Activated CD8-positive, alpha-beta T cell treated with anti-CD3 and anti-CD28 coated beads, Interleukin-2, amount 10 ng/mL, durations not matched to agents 7 days and 5 days (primary cell): ENCODE measurements around the gene KL. TPM values are rescaled to one million over a fixed set of nuclear protein-coding genes. Genes with fewer than 3 reads are reported as not detected.

Experiments
- ATAC-seq: fragments of 150-1000 bp; cut with Tn5 transposase; one replicate; pipeline ENCODE4 v1.10.0; 2021; ENCODE audit warnings: moderate library complexity
- CTCF ChIA-PET: fragments of 350-600 bp; sonication (Branson Sonifier 250); formaldehyde crosslinking; loops from one replicate; lab custom pipeline; 2021; ENCODE audit warnings: antibody characterized with exemption; lab: Charles Lee
- POLR2A ChIA-PET: fragments of 350-600 bp; sonication (Branson Sonifier 250); formaldehyde crosslinking; loops from one replicate; lab custom pipeline; 2021; ENCODE audit warnings: antibody characterized with exemption; lab: Charles Lee
- DNase-seq: peaks from one replicate; pipeline ENCODE4 v3.0.0-alpha.2; 2020
- H3K27ac Mint-ChIP-seq: one replicate; pipeline ENCODE4 v1.8.0; 2021; ENCODE audit warnings: mild to moderate bottlenecking, mixed read lengths
- H3K27me3 Mint-ChIP-seq: one replicate; pipeline ENCODE4 v1.8.0; 2021; ENCODE audit warnings: low read depth, mixed read lengths
- H3K36me3 Mint-ChIP-seq: one replicate; pipeline ENCODE4 v1.8.0; 2021; ENCODE audit warnings: low read depth, mixed read lengths
- H3K4me1 Mint-ChIP-seq: one replicate; pipeline ENCODE4 v1.8.0; 2021; ENCODE audit warnings: low read depth, mixed read lengths
- H3K4me3 Mint-ChIP-seq: one replicate; pipeline ENCODE4 v1.8.0; 2021; ENCODE audit warnings: mild to moderate bottlenecking, mixed read lengths
- H3K9me3 Mint-ChIP-seq: one replicate; pipeline ENCODE4 v1.8.0; 2022; ENCODE audit warnings: mixed read lengths; ENCODE audit not compliant: insufficient read depth
- total RNA-seq, 2 experiments: library from RNA; stranded (reverse); gene quantifications; one replicate each; pipeline ENCODE4 v1.2.3, GENCODE V29; 2021

The KL gene
- total RNA-seq, 2 experiments from 2014 or later, result 0.11 to 0.13 TPM

DNA sequence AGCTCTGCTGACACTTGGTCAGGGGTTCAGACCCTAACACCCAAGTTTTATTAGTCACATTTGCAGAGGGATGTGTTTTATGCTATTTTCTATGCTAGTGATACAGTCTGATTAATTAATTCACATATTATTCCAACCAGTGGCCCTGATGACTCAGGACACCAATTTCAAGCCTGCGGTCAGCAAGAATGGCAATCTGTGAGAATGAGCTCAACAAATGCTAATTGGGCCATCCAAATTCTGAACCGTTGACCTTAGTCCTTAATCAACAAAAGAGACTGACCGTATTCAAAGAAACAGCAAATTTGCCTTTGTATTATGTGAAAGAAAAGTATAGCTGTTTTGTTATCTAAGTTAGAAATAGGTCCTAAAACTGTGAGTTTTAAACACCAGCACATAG, 9.6 kb upstream of the KL start:
- ChIA-PET POLR2A (no interaction called here), CTCF (no interaction called here)
- H3K4me1 Mint-ChIP-seq, result peaks cover 3% of the 10 kb centered on the region
- H3K9me3 Mint-ChIP-seq, result peaks cover 12% of the 10 kb centered on the region
- ATAC-seq, result no peak
- peaks cover 36% of the 10 kb centered on the region for H3K27me3 Mint-ChIP-seq
- DNase-seq, result no peak
- H3K36me3 Mint-ChIP-seq, result peaks cover 7% of the 10 kb centered on the region
- H3K4me3 Mint-ChIP-seq, result no peak overlapping the region
- no peak overlapping the region for H3K27ac Mint-ChIP-seq

DNA sequence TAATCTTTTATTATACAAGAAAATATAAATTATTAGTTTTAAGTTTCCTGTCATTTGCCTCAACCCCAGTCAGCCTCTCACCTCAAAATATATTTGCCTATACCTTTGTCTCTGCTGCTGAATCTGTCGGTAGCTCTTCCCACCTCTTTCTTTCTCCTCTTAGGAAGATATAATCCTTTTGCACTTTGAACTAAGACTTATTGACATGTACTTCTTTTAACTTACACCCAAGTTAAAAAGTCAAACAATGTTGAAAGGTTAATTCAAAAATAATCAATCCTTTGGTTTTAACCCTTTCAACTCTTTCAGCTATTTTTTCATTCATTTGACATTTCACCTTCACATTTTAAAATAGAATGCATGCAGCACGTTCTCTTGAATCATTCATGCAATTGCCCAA, 9.0 kb upstream of the KL start:
- Mint-ChIP-seq H3K36me3 (peaks cover 7% of the 10 kb centered on the region), H3K27me3 (peaks cover 39% of the 10 kb centered on the region), H3K4me1 (peaks cover 3% of the 10 kb centered on the region), H3K9me3 (peaks cover 12% of the 10 kb centered on the region), H3K4me3 (no peak overlapping the region), H3K27ac (no peak overlapping the region)
- CTCF ChIA-PET, result interaction anchor here (0.6 kb wide), 1 partner anchor 19 kb away, joined by 3 read pairs; no protein-coding TSS in a partner anchor
- POLR2A ChIA-PET, result no interaction called here
- ATAC-seq, result no peak
- DNase-seq, result no peak

DNA sequence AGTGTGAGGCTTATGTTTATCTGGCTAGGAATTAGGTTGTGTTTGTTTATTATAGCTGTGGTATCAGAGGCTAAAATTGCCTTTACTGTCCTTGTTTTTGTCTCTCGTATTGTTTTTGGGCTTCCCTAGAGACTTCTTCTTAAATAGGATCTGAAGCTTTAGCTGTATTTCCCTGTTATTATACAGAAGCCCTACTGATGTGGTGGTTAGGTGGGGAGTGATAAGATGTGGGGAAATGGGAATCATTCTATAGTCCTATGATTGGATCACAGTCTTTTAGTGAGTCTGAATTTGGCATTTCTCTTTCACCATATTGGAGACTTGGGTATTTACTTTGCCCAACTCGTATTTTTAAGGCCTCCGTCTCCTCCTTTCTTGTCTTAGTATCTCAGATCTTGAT, 8.3 kb upstream of the KL start:
- Mint-ChIP-seq H3K27ac (no peak overlapping the region), H3K4me3 (no peak overlapping the region), H3K27me3 (peaks cover 40% of the 10 kb centered on the region), H3K4me1 (peaks cover 3% of the 10 kb centered on the region), H3K36me3 (peaks cover 7% of the 10 kb centered on the region), H3K9me3 (peaks cover 12% of the 10 kb centered on the region)
- no peak for DNase-seq
- ChIA-PET CTCF (interaction anchor here (0.6 kb wide), 1 partner anchor 19 kb away, joined by 3 read pairs; no protein-coding TSS in a partner anchor), POLR2A (no interaction called here)
- no peak for ATAC-seq

DNA sequence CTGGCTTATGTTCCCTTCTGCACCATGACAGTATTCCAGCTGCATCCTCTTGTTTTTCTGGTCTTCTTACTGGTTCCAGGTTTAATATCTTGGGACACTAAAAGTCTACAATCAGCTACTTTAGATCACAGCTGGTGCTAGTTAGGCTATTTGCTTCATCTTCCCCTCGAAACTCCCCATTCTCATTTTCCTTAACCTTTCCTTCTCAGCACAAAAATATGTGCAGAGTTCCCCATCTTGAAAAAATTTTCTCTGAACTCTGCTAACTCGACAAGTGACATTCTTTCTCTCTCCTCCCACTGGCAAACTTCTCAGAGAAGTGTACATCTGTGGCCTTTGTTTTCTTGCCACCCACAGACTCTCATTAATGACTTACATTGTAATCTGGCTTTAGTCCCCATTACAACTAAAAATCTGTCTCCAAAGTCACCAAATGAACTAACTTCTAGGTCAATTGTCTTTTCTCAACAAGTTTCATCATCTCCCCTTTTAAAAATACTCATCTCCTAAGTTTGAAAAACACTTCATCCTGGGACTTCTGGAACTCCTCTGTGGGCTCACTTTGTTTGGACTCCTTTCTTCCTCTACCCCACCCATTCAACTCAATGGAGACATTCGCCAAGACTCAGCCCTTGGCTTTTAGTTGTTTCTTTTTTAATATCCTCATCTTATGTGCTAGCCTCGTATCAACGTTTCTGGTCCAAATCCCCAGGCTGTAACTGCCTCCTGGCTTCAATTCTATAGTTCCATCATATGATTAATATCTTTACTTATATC, 7.1 kb upstream of the KL start:
- ChIA-PET CTCF (no interaction called here), POLR2A (no interaction called here)
- no peak for DNase-seq
- Mint-ChIP-seq H3K27ac (no peak overlapping the region), H3K27me3 (peaks cover 42% of the 10 kb centered on the region), H3K9me3 (peaks cover 12% of the 10 kb centered on the region), H3K36me3 (peaks cover 7% of the 10 kb centered on the region), H3K4me1 (peaks cover 3% of the 10 kb centered on the region), H3K4me3 (no peak overlapping the region)
- no peak for ATAC-seq

DNA sequence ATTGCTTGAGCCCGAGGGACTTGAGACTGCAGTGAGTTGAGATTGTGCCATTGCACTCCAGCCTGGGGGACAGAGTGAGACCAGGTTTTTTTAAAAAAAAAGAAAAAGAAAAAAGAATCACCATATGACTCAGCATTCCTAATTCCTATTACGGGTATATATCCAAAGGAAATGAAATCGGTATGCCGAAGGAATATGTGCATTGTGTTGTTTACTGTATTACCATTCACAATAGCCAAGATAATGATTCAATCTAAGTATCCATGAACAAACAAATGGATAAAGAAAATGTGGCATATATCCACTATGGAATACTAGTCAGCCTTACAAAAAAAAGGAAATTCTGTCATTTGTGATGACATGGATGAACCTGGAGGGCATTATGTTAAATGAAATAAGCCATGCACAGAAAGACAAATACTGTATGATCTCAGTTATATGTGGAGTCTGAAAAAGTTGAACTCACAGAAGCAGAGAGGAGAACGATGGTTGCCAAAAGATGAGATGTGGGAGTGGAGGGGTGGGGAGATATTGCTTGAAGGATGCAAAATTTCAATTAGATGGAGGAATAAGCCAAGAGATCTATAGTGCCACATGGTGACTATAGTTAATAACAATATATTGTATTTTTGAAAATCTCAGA, 4.3 kb upstream of the KL start:
- H3K4me3 Mint-ChIP-seq, result no peak overlapping the region
- H3K4me1 Mint-ChIP-seq, result peaks cover 14% of the 10 kb centered on the region
- H3K36me3 Mint-ChIP-seq, result peaks cover 11% of the 10 kb centered on the region
- peaks cover 53% of the 10 kb centered on the region for H3K27me3 Mint-ChIP-seq
- no peak overlapping the region for H3K27ac Mint-ChIP-seq
- no peak for ATAC-seq
- peaks cover 12% of the 10 kb centered on the region for H3K9me3 Mint-ChIP-seq
- CTCF ChIA-PET, result no interaction called here
- POLR2A ChIA-PET, result no interaction called here
- no peak for DNase-seq

DNA sequence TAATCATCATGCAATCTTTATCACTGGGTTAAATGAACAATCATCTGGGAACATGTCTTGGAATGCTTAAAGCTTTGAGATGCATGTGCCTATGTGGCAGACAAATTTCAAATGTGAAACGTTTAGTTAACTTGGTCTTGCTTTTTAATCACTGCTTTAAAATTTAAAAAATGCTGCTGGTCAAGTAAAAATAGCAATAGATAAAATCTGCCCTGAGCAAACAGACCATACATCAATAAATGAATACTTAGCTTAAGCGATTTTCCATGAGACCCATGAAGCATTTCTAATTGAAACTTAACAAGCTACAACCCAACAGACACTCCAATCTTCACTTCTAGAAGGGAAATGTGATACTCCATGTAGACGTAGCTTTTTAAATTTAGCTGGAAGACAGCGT, 1.9 kb upstream of the KL start:
- ChIA-PET CTCF (interaction anchor here (1.0 kb wide), 1 partner anchor 371 kb away, joined by 3 read pairs; no protein-coding TSS in a partner anchor), POLR2A (no interaction called here)
- no peak overlapping the region for H3K4me3 Mint-ChIP-seq
- no peak for DNase-seq
- H3K9me3 Mint-ChIP-seq, result no peaks in the 10 kb centered on the region
- H3K4me1 Mint-ChIP-seq, result peaks cover 20% of the 10 kb centered on the region
- no peak for ATAC-seq
- no peak overlapping the region for H3K27ac Mint-ChIP-seq
- peaks cover 55% of the 10 kb centered on the region for H3K27me3 Mint-ChIP-seq
- peaks cover 4% of the 10 kb centered on the region for H3K36me3 Mint-ChIP-seq

DNA sequence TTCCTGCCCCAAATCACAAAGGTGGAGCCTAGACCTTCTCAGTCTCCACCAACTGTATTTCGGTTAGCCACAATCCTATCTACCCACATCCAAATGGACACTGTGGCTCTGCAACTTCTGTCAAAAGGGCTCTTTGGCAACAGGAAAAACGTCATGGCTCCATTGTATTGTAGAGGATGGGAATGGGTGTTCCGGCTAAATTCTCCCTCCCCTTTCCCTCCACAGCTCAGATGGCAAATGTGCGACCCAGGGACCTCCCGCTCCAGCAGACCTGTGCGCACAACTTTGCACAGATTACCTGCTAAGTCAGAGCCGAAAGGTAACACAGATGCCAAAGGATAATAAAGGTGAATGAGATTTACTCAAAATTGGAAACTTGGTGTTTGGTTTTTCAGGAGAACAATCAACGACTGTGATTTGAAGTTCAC, 968 bp upstream of the KL start:
- Mint-ChIP-seq H3K27me3 (peaks cover 61% of the 10 kb centered on the region), H3K27ac (no peak overlapping the region), H3K36me3 (peaks cover 4% of the 10 kb centered on the region), H3K4me3 (peak overlapping the region; percentile 63), H3K4me1 (peaks cover 20% of the 10 kb centered on the region), H3K9me3 (no peaks in the 10 kb centered on the region)
- ATAC-seq, result no peak
- DNase-seq, result no peak
- ChIA-PET CTCF (no interaction called here), POLR2A (no interaction called here)

DNA sequence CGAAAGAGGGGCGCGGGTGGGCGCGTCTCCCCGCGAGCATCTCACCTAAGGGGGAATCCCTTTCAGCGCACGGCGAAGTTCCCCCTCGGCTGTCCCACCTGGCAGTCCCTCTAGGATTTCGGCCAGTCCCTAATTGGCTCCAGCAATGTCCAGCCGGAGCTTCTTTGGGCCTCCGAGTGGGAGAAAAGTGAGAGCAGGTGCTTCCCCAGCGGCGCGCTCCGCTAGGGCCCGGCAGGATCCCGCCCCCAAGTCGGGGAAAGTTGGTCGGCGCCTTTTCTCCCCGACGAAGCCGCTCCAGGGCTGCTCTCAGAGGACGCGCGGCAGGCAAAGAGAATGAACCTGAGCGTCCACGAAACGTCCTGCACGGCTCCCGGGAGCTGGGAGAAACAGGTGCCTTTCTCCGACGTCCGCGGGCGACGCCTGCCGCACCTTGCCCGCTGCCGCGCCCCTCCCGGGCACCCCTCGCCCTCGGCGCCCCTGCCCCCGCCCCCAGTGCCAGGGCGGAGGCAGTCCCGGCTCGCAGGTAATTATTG, 366 bp upstream of the KL start:
- POLR2A ChIA-PET, result no interaction called here

DNA sequence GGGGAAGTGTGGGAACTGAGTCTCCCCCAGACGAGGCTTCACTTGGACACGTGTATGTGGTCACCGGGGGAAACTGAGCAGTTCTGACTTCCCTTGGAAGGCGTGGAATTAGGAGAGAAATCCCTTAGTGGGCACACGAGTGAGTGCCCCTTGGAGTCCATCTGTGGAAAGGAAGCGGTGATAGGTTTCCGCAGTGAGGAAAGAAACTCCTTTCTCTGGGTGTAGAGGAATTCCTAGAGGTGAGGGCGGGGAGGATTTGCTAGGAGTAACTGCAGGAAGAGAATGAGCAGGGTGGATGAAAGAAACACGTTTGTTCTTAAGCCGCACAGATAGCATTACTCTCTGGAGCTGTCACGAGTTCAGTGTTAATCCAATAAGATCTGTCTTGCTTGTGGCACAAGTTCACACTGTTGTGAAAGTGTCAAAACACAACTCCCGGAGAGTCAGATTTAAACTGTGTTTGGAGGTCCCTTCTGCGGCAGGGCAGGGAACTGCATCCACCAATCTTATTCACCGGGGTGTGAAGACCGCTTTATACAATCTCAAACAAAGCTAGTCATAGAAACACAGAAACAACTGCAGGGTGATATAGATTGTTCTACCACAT, 1.2 kb downstream of the KL start:
- peak; percentile 73 for DNase-seq
- Mint-ChIP-seq H3K4me1 (peaks cover 20% of the 10 kb centered on the region), H3K27ac (peak overlapping the region; percentile 27), H3K27me3 (peaks cover 60% of the 10 kb centered on the region), H3K36me3 (peaks cover 4% of the 10 kb centered on the region), H3K9me3 (no peaks in the 10 kb centered on the region), H3K4me3 (peak overlapping the region; percentile 62)
- ATAC-seq, result peak; percentile 77
- ChIA-PET POLR2A (interaction anchor here (0.7 to 1.0 kb wide), 3 partner anchors 10 to 430 kb away, joined by 3 read pairs; no protein-coding TSS in a partner anchor), CTCF (interaction anchor here (0.6 to 2.3 kb wide), 17 partner anchors 9 to 707 kb away, joined by 3 to 12 read pairs (median 4); partner anchors contain the start of gene PDS5B)

More for the DNA sequence above, 366 bp upstream of the KL start:
- Mint-ChIP-seq H3K27me3 (peaks cover 61% of the 10 kb centered on the region), H3K27ac (no peak overlapping the region), H3K36me3 (peaks cover 4% of the 10 kb centered on the region), H3K4me1 (peaks cover 20% of the 10 kb centered on the region), H3K9me3 (no peaks in the 10 kb centered on the region), H3K4me3 (peak overlapping the region; percentile 63)
- CTCF ChIA-PET, result no interaction called here
- ATAC-seq (peak; percentile 14), DNase-seq (no peak)

DNA sequence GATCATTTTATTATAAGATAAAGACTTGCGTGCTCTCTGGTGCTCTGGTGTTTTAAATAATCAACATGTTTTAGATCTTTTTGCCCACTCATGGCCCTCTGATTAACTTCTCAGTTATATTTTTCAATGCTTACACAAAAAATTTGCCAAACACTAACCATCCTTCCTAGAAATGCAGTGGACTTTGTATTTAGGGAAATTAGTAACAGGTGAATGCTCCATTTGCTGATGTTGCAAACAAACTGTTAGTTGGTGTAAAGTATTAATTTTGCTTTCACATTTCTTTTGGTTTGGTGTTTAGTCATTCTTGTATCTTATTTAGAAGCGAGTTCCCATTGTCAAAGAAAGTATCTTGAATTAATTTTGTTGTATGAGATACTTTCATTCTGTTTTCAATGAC, 2.7 kb downstream of the KL start:
- Mint-ChIP-seq H3K27ac (no peak overlapping the region), H3K4me1 (peaks cover 20% of the 10 kb centered on the region), H3K36me3 (peaks cover 4% of the 10 kb centered on the region), H3K9me3 (no peaks in the 10 kb centered on the region), H3K4me3 (no peak overlapping the region), H3K27me3 (peaks cover 58% of the 10 kb centered on the region)
- ATAC-seq (no peak), DNase-seq (no peak)
- ChIA-PET POLR2A (no interaction called here), CTCF (interaction anchor here (1.1 to 2.3 kb wide), 3 partner anchors 15 to 433 kb away, joined by 4 to 7 read pairs (median 6); partner anchors contain the start of gene PDS5B)

DNA sequence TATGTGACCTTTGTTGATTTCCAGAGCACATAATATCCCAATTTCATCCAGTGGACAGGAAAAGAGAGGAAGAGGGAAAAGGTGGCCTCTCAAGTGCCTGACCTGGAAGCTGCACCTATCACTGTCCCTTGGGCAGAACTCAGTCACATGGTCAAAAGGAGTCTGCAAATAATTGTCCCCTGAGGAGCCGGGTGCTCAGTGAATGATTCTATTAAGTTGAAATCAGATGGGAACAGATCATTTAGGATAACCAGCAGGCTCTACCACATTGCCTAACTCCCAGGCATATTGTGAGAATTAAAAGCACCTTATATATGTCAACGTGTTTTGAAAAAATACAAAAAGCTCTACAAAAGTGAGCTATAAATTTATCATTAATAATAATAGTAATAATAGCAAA, 6.8 kb downstream of the KL start:
- Mint-ChIP-seq H3K4me1 (no peaks in the 10 kb centered on the region), H3K4me3 (no peak overlapping the region), H3K36me3 (no peaks in the 10 kb centered on the region), H3K27ac (no peak overlapping the region), H3K9me3 (no peaks in the 10 kb centered on the region), H3K27me3 (peaks cover 39% of the 10 kb centered on the region)
- no peak for DNase-seq
- POLR2A ChIA-PET, result interaction anchor here (0.5 kb wide), 1 partner anchor 103 kb away, joined by 3 read pairs; no protein-coding TSS in a partner anchor
- ATAC-seq, result no peak
- CTCF ChIA-PET, result interaction anchor here (1.0 kb wide), 1 partner anchor 112 kb away, joined by 3 read pairs; no protein-coding TSS in a partner anchor
